ENCODE results near the gene ACTA2. TPM values are rescaled to one million over a fixed set of nuclear protein-coding genes. Genes with fewer than 3 reads are reported as not detected.

ACTA2 gene
- polyA plus RNA-seq, 1 of the 3 experiments (the other 2 are of a cell fraction) = 130 TPM

- H3K9ac ChIP-seq = no peak overlapping the region
- peaks cover 5 to 26% of the 10 kb centered on the region in 2 experiments; a peak in 3 of 4 replicates for H3K4me1 ChIP-seq (ENCODE audit: control insufficient read depth in 1 of 2, insufficient read depth in 2 of 2, low read depth in 1 of 2, low read length in 1 of 2)
- H3K27me3 ChIP-seq (ENCODE audit: insufficient read depth) = no peaks in the 10 kb centered on the region
- no peak overlapping the region for H3K4me3 ChIP-seq (ENCODE audit: low read depth in 2 of 2, low read length in 1 of 2)
- peaks cover 0 to 5% of the 10 kb centered on the region in 2 experiments for H3K36me3 ChIP-seq (replicated peaks in 1 of 2; ENCODE audit: control insufficient read depth in 1 of 2, insufficient read depth in 2 of 2, low read length in 1 of 2)
- peaks cover 5% of the 10 kb centered on the region for H3F3A ChIP-seq (replicated peaks; ENCODE audit: insufficient read depth)
- no peaks in the 10 kb centered on the region for H4K20me1 ChIP-seq (ENCODE audit: insufficient read depth)
- TF ChIP-seq NRF1 (IDR thresholded peaks at IDR 0.05; ENCODE audit: low read depth, low read length) (no peak), TAF1 (IDR thresholded peaks at IDR 0.05; ENCODE audit: borderline replicate concordance, low read depth, low read length) (no peak), CTCF (IDR thresholded peaks at IDR 0.05) (no peak), EP300 (IDR thresholded peaks at IDR 0.05; ENCODE audit: borderline replicate concordance in 1 of 2, low read depth in 1 of 2, low read length in 1 of 2) (no peak), TCF12 (IDR thresholded peaks at IDR 0.05) (no peak), NFIC (IDR thresholded peaks at IDR 0.05; ENCODE audit: borderline replicate concordance) (no peak), MAX (IDR thresholded peaks at IDR 0.05; ENCODE audit: low read depth) (no peak), USF1 (IDR thresholded peaks at IDR 0.05; ENCODE audit: borderline replicate concordance, low read depth) (no peak), ZBTB33 (IDR thresholded peaks at IDR 0.05; ENCODE audit: borderline replicate concordance, low read depth) (no peak), JUND (IDR thresholded peaks at IDR 0.05) (no peak), PBX3 (IDR thresholded peaks at IDR 0.05) (no peak), RXRA (IDR thresholded peaks at IDR 0.05; ENCODE audit: borderline replicate concordance, low read depth) (no peak)
- no peaks in the 10 kb centered on the region for H3K9me3 ChIP-seq
- CTCF ChIA-PET = interaction anchor here (0.6 to 13.7 kb wide), 5 partner anchors 8 to 929 kb away, joined by 3 to 314 read pairs (median 3); no protein-coding TSS in a partner anchor
- no peaks in the 10 kb centered on the region for H3K9me2 ChIP-seq
- DNase-seq = no peak
- no peak overlapping the region for H2AFZ ChIP-seq (ENCODE audit: low read depth)
- POLR2A ChIA-PET = no interaction called here
- no peak overlapping the region for H3K27ac ChIP-seq (ENCODE audit: low read depth in 2 of 2, low read length in 1 of 2)
- peaks cover 84% of the 10 kb centered on the region for H3K79me2 ChIP-seq (ENCODE audit: insufficient read depth)
- no peak overlapping the region for H3K4me2 ChIP-seq
- 96% methylated on average over 7 of the region's 7 CpGs for WGBS (ENCODE audit: low lambda C conversion rate)
These were observed 42.7 kb upstream of the ACTA2 start for GRCh38 chr10:88995156-88995876.

Data from SK-N-SH (cell line).